ENCODE results near the gene PCDHA4.

Gene PCDHA4

DNA sequence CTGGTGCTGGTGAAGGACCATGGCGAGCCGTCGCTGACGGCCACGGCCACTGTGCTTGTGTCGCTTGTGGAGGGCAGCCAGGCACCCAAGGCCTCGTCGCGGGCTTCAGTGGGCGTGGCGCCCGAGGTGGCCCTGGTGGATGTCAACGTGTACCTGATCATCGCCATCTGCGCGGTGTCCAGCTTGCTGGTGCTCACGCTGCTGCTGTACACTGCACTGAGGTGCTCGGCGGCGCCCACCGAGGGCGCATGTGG is 51.0 kb downstream of the PCDHA4 start:
- TF ChIP-seq, protein P1, sequence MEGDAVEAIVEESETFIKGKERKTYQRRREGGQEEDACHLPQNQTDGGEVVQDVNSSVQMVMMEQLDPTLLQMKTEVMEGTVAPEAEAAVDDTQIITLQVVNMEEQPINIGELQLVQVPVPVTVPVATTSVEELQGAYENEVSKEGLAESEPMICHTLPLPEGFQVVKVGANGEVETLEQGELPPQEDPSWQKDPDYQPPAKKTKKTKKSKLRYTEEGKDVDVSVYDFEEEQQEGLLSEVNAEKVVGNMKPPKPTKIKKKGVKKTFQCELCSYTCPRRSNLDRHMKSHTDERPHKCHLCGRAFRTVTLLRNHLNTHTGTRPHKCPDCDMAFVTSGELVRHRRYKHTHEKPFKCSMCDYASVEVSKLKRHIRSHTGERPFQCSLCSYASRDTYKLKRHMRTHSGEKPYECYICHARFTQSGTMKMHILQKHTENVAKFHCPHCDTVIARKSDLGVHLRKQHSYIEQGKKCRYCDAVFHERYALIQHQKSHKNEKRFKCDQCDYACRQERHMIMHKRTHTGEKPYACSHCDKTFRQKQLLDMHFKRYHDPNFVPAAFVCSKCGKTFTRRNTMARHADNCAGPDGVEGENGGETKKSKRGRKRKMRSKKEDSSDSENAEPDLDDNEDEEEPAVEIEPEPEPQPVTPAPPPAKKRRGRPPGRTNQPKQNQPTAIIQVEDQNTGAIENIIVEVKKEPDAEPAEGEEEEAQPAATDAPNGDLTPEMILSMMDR (IDR thresholded peaks at IDR 0.05; ENCODE audit: control insufficient read depth, extremely low read depth, insufficient read depth) = no peak
- no peak overlapping the region for H3K4me3 ChIP-seq (ENCODE audit: low read depth, low read length)
- DNase-seq (ENCODE audit: low read depth) = no peak

DNA sequence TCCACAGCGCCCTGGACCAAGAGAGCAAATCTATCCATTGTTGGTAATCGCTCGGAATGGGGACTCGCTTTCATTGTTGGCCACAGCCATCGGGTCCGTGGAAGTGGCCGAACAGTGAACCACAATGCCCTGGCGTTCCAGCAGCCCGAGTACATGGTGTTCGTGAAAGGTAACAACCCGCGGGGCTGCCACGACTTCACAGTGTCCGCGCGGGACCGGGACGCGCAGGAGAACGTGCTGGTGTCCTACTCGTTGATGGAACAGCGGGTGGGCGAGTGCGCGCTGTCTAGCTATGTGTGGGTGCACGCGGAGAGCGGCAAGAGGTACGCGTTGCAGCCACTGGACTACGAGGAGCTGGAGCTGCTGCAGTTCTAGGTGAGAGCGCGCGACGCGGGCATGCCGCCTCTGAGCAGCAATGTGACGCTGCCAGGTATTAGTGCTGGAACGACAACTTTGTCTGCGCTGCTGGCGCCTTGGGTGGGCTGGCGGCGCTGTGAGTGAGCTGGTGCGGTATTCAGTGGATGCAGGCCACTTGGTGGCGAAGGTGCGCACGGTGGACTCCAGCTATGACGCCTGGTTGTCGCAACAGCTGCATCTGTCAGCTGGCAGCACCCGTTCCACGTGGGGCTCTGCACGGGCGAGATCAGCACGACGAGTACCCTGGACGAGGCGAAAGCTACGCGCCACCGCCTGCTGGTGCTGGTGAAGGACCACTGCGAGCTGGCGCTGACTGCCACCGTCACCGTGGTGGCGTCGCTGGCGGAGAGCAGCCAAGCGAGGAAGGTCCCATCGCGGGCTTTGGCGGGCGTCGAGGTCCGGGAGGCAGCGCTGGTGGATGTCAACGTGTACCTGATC is 55.8 kb downstream of the PCDHA4 start:
- TF ChIP-seq, protein P1 (IDR thresholded peaks at IDR 0.05; ENCODE audit: control insufficient read depth, extremely low read depth, insufficient read depth) = no peak
- no peak overlapping the region for H3K4me3 ChIP-seq (ENCODE audit: low read depth, low read length)
- DNase-seq (ENCODE audit: low read depth) = no peak
